Karpas-422 (cell line): ENCODE measurements around the gene CD180. TPM values are rescaled to one million over a fixed set of nuclear protein-coding genes. Genes with fewer than 3 reads are reported as not detected.

Experiments used
- DNase-seq: peaks from one replicate; pipeline ENCODE4 v3.0.0-alpha.2; 2015
- H2AFZ ChIP-seq: fragments of 200-600 bp; sonication (generic); 2 replicates; pipeline ENCODE4 v1.6.1; 2014; ENCODE audit warnings: antibody characterized with exemption, low read length, mixed read lengths
- H3K27ac ChIP-seq: fragments of 200-600 bp; sonication (generic); 2 replicates; pipeline ENCODE4 v1.5.1; 2014; ENCODE audit warnings: mild to moderate bottlenecking, low read length, moderate library complexity
- H3K27me3 ChIP-seq: fragments of 200-600 bp; sonication (generic); 2 replicates; pipeline ENCODE4 v1.6.1; 2014; ENCODE audit warnings: low read length, mixed read lengths
- H3K36me3 ChIP-seq: fragments of 200-600 bp; sonication (generic); 2 replicates; pipeline ENCODE4 v1.6.1; 2014; ENCODE audit warnings: low read length, mixed read lengths; ENCODE audit not compliant: insufficient read depth
- H3K4me1 ChIP-seq: fragments of 200-600 bp; sonication (generic); 2 replicates; pipeline ENCODE4 v1.6.1; 2014; ENCODE audit warnings: mild to moderate bottlenecking, low read length, mixed read lengths
- H3K4me2 ChIP-seq: fragments of 200-600 bp; sonication (generic); 2 replicates; pipeline ENCODE4 v1.6.1; 2014; ENCODE audit warnings: low read length, low read depth, mild to moderate bottlenecking; ENCODE audit not compliant: poor library complexity, severe bottlenecking
- H3K4me3 ChIP-seq: fragments of 200-600 bp; sonication (generic); 2 replicates; pipeline ENCODE4 v1.5.1; 2014; ENCODE audit warnings: mild to moderate bottlenecking, antibody characterized with exemption, low read length, mixed read lengths
- H3K79me2 ChIP-seq: fragments of 200-600 bp; sonication (generic); 2 replicates; pipeline ENCODE4 v1.6.1; 2014; ENCODE audit warnings: mild to moderate bottlenecking, low read length, mixed read lengths
- H3K9ac ChIP-seq: fragments of 200-600 bp; sonication (generic); 2 replicates; pipeline ENCODE4 v1.6.0; 2014; ENCODE audit warnings: low read length
- H3K9me2 ChIP-seq: fragments of 200-600 bp; sonication (generic), shearing (Covaris generic); replicated peaks from 2 replicates; pipeline ENCODE4 v1.6.0; 2014; ENCODE audit warnings: mild to moderate bottlenecking, low read length, moderate library complexity; ENCODE audit not compliant: insufficient read depth
- H3K9me3 ChIP-seq: fragments of 300-700, 200-600 bp; sonication (generic); 2 replicates; pipeline ENCODE4 v1.6.1; 2014; ENCODE audit warnings: low read length, mixed read lengths
- H4K20me1 ChIP-seq: fragments of 200-600 bp; sonication (generic); 2 replicates; pipeline ENCODE4 v1.6.1; 2014; ENCODE audit warnings: mild to moderate bottlenecking, antibody characterized with exemption, low read length, low read depth; ENCODE audit not compliant: insufficient read depth
- total RNA-seq: library from RNA; depleted of rRNA; stranded (reverse); fragments of >200 nt; shearing (Covaris generic); gene quantifications from 2 replicates; pipeline ENCODE4 v1.2.3, GENCODE V29; 2014; ENCODE audit warnings: low replicate concordance

Gene CD180
- total RNA-seq, 1 experiment from 2014 or later: 90.7 TPM

- Histone ChIP-seq H3K9ac (no peak overlapping the region), H3K36me3 (no peaks in the 10 kb centered on the region), H3K27me3 (no peaks in the 10 kb centered on the region), H3K27ac (no peak overlapping the region), H4K20me1 (no peaks in the 10 kb centered on the region), H3K9me2 (no peaks in the 10 kb centered on the region), H2AFZ (no peak overlapping the region), H3K4me3 (no peak overlapping the region), H3K79me2 (no peaks in the 10 kb centered on the region), H3K9me3 (no peaks in the 10 kb centered on the region), H3K4me1 (peaks cover 23% of the 10 kb centered on the region), H3K4me2 (no peak overlapping the region)
- DNase-seq: no peak
Measured at GRCh38 chr5:67135381-67135984, 61.1 kb downstream of the CD180 start.

DNA sequence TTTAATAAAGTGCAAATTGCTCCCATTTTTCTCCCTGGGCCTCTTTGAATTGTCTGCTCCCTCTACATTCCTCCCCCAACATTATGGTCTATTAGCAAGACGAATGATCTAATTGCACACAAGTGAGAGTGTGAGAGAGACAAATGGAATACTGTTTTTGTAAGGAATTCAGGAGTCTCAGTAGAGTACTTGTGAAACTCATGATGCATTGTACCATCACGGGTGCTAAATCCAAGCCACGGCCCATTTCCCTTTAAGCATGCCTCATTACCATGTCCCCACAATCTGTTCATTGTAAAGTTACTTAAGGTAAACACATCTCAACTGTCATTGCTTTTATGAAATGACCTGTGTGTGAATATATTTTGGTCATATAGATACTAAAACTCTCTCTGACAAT, 62.8 kb downstream of the CD180 start:
- Histone ChIP-seq H2AFZ (no peak overlapping the region), H3K9me2 (no peaks in the 10 kb centered on the region), H3K27ac (no peak overlapping the region), H4K20me1 (no peaks in the 10 kb centered on the region), H3K79me2 (no peaks in the 10 kb centered on the region), H3K4me1 (peaks cover 6% of the 10 kb centered on the region), H3K4me2 (no peak overlapping the region), H3K36me3 (no peaks in the 10 kb centered on the region), H3K27me3 (no peaks in the 10 kb centered on the region), H3K4me3 (no peak overlapping the region), H3K9ac (no peak overlapping the region), H3K9me3 (no peaks in the 10 kb centered on the region)
- DNase-seq: no peak

- Histone ChIP-seq H3K36me3 (no peaks in the 10 kb centered on the region), H3K4me2 (no peak overlapping the region), H2AFZ (no peak overlapping the region), H4K20me1 (no peaks in the 10 kb centered on the region), H3K4me3 (no peak overlapping the region), H3K9me3 (peaks cover under 1% of the 10 kb centered on the region; the same call in 1 of the 2 replicates), H3K27ac (no peak overlapping the region), H3K27me3 (no peaks in the 10 kb centered on the region), H3K79me2 (no peaks in the 10 kb centered on the region), H3K9me2 (no peaks in the 10 kb centered on the region), H3K9ac (no peak overlapping the region), H3K4me1 (peaks cover 3% of the 10 kb centered on the region; the same call in 1 of the 2 replicates)
- DNase-seq: no peak
Measured at GRCh38 chr5:67133217-67133616, 63.4 kb downstream of the CD180 start.

DNA sequence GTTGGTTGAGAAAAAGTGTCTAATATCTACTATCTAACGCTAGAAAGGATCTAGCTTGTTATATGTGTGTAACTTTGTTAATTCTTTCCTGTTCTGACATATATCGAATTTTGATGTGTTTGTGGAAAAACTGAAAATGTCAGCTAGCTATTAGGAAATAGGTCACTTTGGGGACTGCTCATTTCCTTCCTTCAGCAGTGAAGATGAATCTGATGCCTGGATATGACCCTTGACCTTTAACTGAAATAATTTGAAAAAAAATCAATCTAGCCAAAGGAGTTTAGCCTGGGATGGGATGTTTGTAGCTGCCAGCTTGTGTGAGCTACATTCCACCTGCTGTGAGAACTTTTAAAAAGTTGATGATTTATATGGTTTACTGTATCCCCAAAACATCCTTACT, 66.8 kb downstream of the CD180 start:
- DNase-seq: no peak
- H2AFZ ChIP-seq: no peak overlapping the region
- no peak overlapping the region for H3K4me2 ChIP-seq
- H3K4me1 ChIP-seq: peaks cover 15% of the 10 kb centered on the region
- no peaks in the 10 kb centered on the region for H3K27me3 ChIP-seq
- H3K79me2 ChIP-seq: no peaks in the 10 kb centered on the region
- H3K36me3 ChIP-seq: no peaks in the 10 kb centered on the region
- H3K9ac ChIP-seq: no peak overlapping the region
- no peaks in the 10 kb centered on the region for H4K20me1 ChIP-seq
- H3K27ac ChIP-seq: no peak overlapping the region
- H3K4me3 ChIP-seq: no peak overlapping the region
- H3K9me2 ChIP-seq: no peaks in the 10 kb centered on the region
- peaks cover 5% of the 10 kb centered on the region; the same call in 1 of the 2 replicates for H3K9me3 ChIP-seq
